NT2/D1 (cell line): ENCODE data around the gene SLC7A5.
"Not testable (repeated sequence)": the region's sequence is repeated elsewhere in the genome, so short reads cannot be mapped to it uniquely, and the experiment has no call there.

Source experiments
- YY1 ChIP-seq: IDR thresholded peaks from 2 replicates; pipeline ENCODE4 v1.6.1; 2011; ENCODE audit not compliant: insufficient read length, insufficient read depth
- ZNF274 ChIP-seq: IDR thresholded peaks from 2 replicates; pipeline ENCODE4 v1.6.1; 2011; ENCODE audit warnings: mild to moderate bottlenecking, low read depth, low read length

DNA sequence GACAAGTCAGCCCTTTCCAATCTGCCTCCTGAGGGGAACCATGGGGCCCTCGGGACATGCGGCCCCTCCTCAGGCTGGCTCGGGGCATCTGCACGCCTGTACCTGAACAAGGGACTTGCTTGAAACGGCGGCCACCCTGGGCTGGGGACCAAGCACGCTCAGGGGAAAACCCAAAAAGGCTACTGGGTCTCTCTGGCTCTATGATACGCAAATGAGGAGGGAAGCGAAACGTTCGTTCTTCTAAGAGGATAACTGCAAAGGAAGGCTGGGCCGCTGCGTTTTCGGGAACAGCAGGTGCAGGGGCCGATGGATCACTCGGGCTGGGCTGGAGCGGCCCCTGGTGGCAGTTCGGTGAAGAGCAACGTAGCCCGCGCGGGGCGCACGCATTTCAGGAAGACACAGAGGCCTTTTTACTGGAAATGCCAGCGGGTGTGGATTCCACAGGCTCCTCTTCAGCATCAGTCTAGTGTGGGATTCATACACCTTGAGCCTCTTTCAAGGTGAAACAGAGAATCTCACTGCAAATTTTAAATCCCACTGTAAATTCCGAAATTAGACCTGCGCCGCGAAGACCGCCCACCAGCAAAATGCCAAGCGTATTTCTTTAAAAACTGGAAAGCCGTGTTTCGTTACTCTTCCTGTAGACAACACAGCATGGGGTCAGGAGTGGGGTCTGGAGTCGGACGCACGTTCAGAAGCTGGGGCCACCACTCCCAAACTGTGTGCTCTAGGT lies 40.1 kb upstream of the SLC7A5 start:
- not testable (repeated sequence) for TF ChIP-seq ZNF274, YY1
